GM12878 (cell line): Measurements from ENCODE around the gene PPP1R7. TPM values are rescaled to one million over a fixed set of nuclear protein-coding genes. Genes with fewer than 3 reads are reported as not detected.

ENCODE experiments used
- ATAC-seq: fragments of 200-7000 bp; cut with Tn5 transposase; 3 replicates; pipeline ENCODE4 v1.9.1; 2020; ENCODE audit warnings: mild to moderate bottlenecking, moderate library complexity
- BruUV-seq: library from RNA; stranded (reverse); fragments of 400-500 nt; replicated peaks from 2 replicates; lab custom pipeline; 2021; lab: Mats Ljungman, UMichigan
- CTCF ChIA-PET: fragments of 300-600 bp; sonication (Branson Sonifier 250); formaldehyde crosslinking; extraction: SDS; loops from one replicate; lab custom pipeline; 2021; ENCODE audit warnings: inconsistent platforms; lab: Yijun Ruan, JAX
- POLR2A ChIA-PET: fragments of 350-600 bp; formaldehyde crosslinking; extraction: SDS; loops from one replicate; lab custom pipeline; 2021; ENCODE audit warnings: inconsistent platforms; lab: Charles Lee
- RAD21 ChIA-PET: fragments of 300-600 bp; sonication (Branson Sonifier 250); formaldehyde crosslinking; loops from one replicate; lab custom pipeline; 2023; ENCODE audit warnings: antibody characterized with exemption; ENCODE audit not compliant: unreplicated experiment; lab: Charles Lee
- SMC1A ChIA-PET: fragments of 300-600 bp; sonication (Branson Sonifier 250); formaldehyde crosslinking; loops from one replicate; lab custom pipeline; 2023; ENCODE audit not compliant: unreplicated experiment, uncharacterized antibody; lab: Charles Lee
- DNase-seq: peaks from one replicate; pipeline ENCODE4 v3.0.0-alpha.2; 2011; ENCODE audit warnings: low read depth, low spot score
- FAIRE-seq: peaks from 3 replicates; lab custom pipeline; 2011; peaks lifted over from hg19 to GRCh38; lab: Jason Lieb, UNC
- H2AFZ ChIP-seq: 2 replicates; pipeline ENCODE4 v1.6.0; 2011; ENCODE audit warnings: low read depth, low read length, control low read depth; ENCODE audit not compliant: control insufficient read depth
- H3K27ac ChIP-seq: 2 replicates; pipeline ENCODE4 v1.5.1; 2011; ENCODE audit warnings: control low read depth; ENCODE audit not compliant: control insufficient read depth, insufficient read depth
- H3K27me3 ChIP-seq, 2 experiments: replicated peaks in 1 of 2; 2 replicates each; pipeline versions ENCODE4 v1.6.0 to v1.6.1; 2011; ENCODE audit warnings: low read length in 1 of 2; ENCODE audit not compliant: control insufficient read depth in 2 of 2, insufficient read depth in 2 of 2
- H3K36me3 ChIP-seq, 2 experiments: 2 replicates each; pipeline ENCODE4 v1.5.1; 2011; ENCODE audit warnings: low read length in 1 of 2; ENCODE audit not compliant: control insufficient read depth in 2 of 2, insufficient read depth in 2 of 2
- H3K4me1 ChIP-seq: 2 replicates; pipeline ENCODE4 v1.6.1; 2011; ENCODE audit warnings: mild to moderate bottlenecking, low read length, moderate library complexity, mixed read lengths; ENCODE audit not compliant: control insufficient read depth, insufficient read depth
- H3K4me2 ChIP-seq: 2 replicates; pipeline ENCODE4 v1.6.0; 2011; ENCODE audit warnings: control low read depth; ENCODE audit not compliant: control insufficient read depth, insufficient read depth
- H3K4me3 ChIP-seq: fragments of 200-600 bp; sonication (generic); 2 replicates; pipeline ENCODE4 v1.5.1; 2016
- H3K79me2 ChIP-seq: 2 replicates; pipeline ENCODE4 v1.6.0; 2011; ENCODE audit warnings: low read length; ENCODE audit not compliant: control insufficient read depth, insufficient read depth
- H3K9ac ChIP-seq: 2 replicates; pipeline ENCODE4 v1.8.0; 2011; ENCODE audit warnings: low read length, control low read depth, mixed read lengths; ENCODE audit not compliant: control insufficient read depth, insufficient read depth
- H3K9me3 ChIP-seq: replicated peaks from 3 replicates; pipeline ENCODE4 v1.5.1; 2011; ENCODE audit warnings: mild to moderate bottlenecking, low read length; ENCODE audit not compliant: control insufficient read depth, insufficient read depth
- H4K20me1 ChIP-seq: 2 replicates; pipeline ENCODE4 v1.6.0; 2011; ENCODE audit not compliant: control insufficient read depth, insufficient read depth
- ATF7 ChIP-seq: fragments of 450-650 bp; IDR thresholded peaks from 2 replicates; pipeline ENCODE4 v1.6.1; 2016; ENCODE audit warnings: low read depth, mild to moderate bottlenecking
- FOXM1 ChIP-seq: IDR thresholded peaks from 2 replicates; pipeline ENCODE4 v1.6.1; 2012; ENCODE audit warnings: low read depth, mild to moderate bottlenecking, inconsistent platforms, low read length, moderate library complexity
- HDAC2 ChIP-seq: fragments of 200-600 bp; sonication (generic); IDR thresholded peaks from 2 replicates; pipeline ENCODE4 v1.6.1; 2017
- IKZF1 ChIP-seq: fragments of 450-650 bp; conservative IDR thresholded peaks from 2 replicates; pipeline ENCODE4 v1.6.1; 2017; ENCODE audit warnings: antibody characterized with exemption, mild to moderate bottlenecking
- IKZF2 ChIP-seq, 2 experiments: fragments of 450-650 bp; IDR thresholded peaks; 2 replicates each; pipeline ENCODE4 v1.6.1; 2017; ENCODE audit warnings: mild to moderate bottlenecking in 2 of 2, moderate library complexity in 2 of 2
- RAD21 ChIP-seq: IDR thresholded peaks from 2 replicates; pipeline ENCODE4 v1.6.1; 2011; ENCODE audit warnings: mild to moderate bottlenecking, low read depth, low read length, moderate library complexity; ENCODE audit not compliant: insufficient read depth
- SMAD5 ChIP-seq: IDR thresholded peaks from 2 replicates; pipeline ENCODE4 v1.6.1; 2016; ENCODE audit warnings: antibody characterized with exemption, low read depth
- SPI1 ChIP-seq: IDR thresholded peaks from 2 replicates; pipeline ENCODE4 v1.6.1; 2011; ENCODE audit warnings: low read depth, mild to moderate bottlenecking, low read length, moderate library complexity, borderline replicate concordance; ENCODE audit not compliant: insufficient read depth
- WGBS: methylation state at CpG from one replicate; pipeline ENCODE4 v1.1.6; 2016; ENCODE audit warnings: low lambda C conversion rate; ENCODE audit not compliant: insufficient replicate concordance, insufficient coverage; ENCODE audit errors: missing lambda C conversion rate; 5-methylcytosine and 5-hydroxymethylcytosine counted together
- in situ Hi-C: fragments of 300-500 bp; cut with MboI; formaldehyde crosslinking; loops from 9 replicates; pipeline ENCODE4 v1.14.3; 2018; ENCODE audit warnings: mixed read lengths
- intact Hi-C: fragments of 100-400 bp; cut with micrococcal nuclease; formaldehyde crosslinking; loops from one replicate; pipeline ENCODE4 v1.14.2; 2022; ENCODE audit not compliant: unreplicated experiment
- polyA plus RNA-seq, 11 experiments: library from polyadenylated mRNA; depleted of rRNA in 4 of 11; unstranded in 6 of 11; stranded (reverse) in 5 of 11; fragments of >200 nt; fragmentation: Nextera tagmentation in 4 of 11; fragmentation: Illumina TruSeq in 1 of 11; extraction: Ambion mirVana in 4 of 11; extraction: Trizol in 1 of 11; gene quantifications; 1 replicate in 1 of 11; 2 replicates in 10 of 11; pipeline versions ENCODE4 v1.2.1 to v1.2.3, GENCODE V29; 2011 to 2016; ENCODE audit warnings: inconsistent platforms in 2 of 11, missing spikeins in 2 of 11, low read depth in 1 of 11
- total RNA-seq, 4 experiments: library from RNA; depleted of rRNA in 3 of 4; stranded (reverse); fragments of >200 nt in 3 of 4; fragmentation: Illumina TruSeq in 1 of 4; extraction: Trizol in 1 of 4; gene quantifications; 2 replicates each; pipeline versions ENCODE4 v1.2.1 to v1.2.3, GENCODE V29; 2013 to 2021
- TF ChIP-seq, protein P1 (sequence below): IDR thresholded peaks from 2 replicates; pipeline ENCODE4 v1.6.1; 2012; ENCODE audit warnings: low read depth, low read length, improper control_type of control experiment

The PPP1R7 gene
- total and polyA plus RNA-seq, 10 of the 15 experiments (the other 5 are each of a cell fraction or from before 2014, with no cell fraction given): 78.5 to 174 (median 93.7) TPM

DNA sequence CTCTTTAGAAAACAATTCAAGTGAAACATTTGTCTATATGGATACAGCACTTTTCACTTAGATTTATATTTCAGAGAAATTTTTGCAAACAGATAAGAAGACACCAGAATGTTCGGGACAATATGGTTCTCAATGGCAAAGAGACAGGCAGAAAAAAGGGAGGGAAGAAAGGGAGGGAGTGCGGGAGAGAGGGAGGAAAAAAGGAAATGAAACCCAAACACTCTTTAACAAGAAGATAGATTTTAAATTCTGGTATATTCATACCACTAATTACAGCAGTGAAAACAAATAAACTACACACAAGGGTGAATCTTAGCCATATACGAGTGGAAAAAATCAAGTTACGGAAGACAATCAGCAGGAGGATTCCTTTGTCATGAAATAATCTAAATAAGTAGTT, 4.0 kb upstream of the PPP1R7 start:
- in situ Hi-C loops: no loop called here
- H3K9ac ChIP-seq: no peak overlapping the region
- TF ChIP-seq SMAD5 (no peak), IKZF1 (peak; percentile 30; the same call in 1 of the 2 replicates), RAD21 (no peak), SPI1 (peak; percentile 42; the same call in 1 of the 2 replicates), HDAC2 (no peak), FOXM1 (no peak), ATF7 (no peak), IKZF2 (IDR thresholded peaks at IDR 0.05) (peak; percentile 40 to 58; a peak in 1 of 4 replicates)
- TF ChIP-seq, protein P1, sequence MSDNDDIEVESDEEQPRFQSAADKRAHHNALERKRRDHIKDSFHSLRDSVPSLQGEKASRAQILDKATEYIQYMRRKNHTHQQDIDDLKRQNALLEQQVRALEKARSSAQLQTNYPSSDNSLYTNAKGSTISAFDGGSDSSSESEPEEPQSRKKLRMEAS: no peak
- no peak overlapping the region for H2AFZ ChIP-seq
- H3K4me2 ChIP-seq: peak overlapping the region; percentile 19; the same call in 1 of the 2 replicates
- SMC1A ChIA-PET: interaction anchor here (0.8 to 6.2 kb wide), 6 partner anchors 17 to 72 kb away, joined by 3 to 45 read pairs (median 3); partner anchors contain the start of gene MTERF4
- CTCF ChIA-PET: no interaction called here
- intact Hi-C loops: loop anchor here (5.0 to 10.0 kb wide), 2 partner anchors 44 to 61 kb away; partner anchors contain the start of gene MTERF4
- H3K27ac ChIP-seq: no peak overlapping the region
- H3K27me3 ChIP-seq: no peaks in the 10 kb centered on the region
- BruUV-seq: no TSS peak
- H3K4me1 ChIP-seq: peaks cover 16% of the 10 kb centered on the region
- FAIRE-seq: no peak
- H3K79me2 ChIP-seq: peaks cover 37% of the 10 kb centered on the region
- no peaks in the 10 kb centered on the region for H3K9me3 ChIP-seq
- RAD21 ChIA-PET: interaction anchor here (0.9 to 1.2 kb wide), 2 partner anchors 9 to 46 kb away, joined by 3 to 4 read pairs; no protein-coding TSS in a partner anchor
- no peaks in the 10 kb centered on the region for H4K20me1 ChIP-seq
- ATAC-seq: no peak
- WGBS: 58% methylated on average over 4 of the region's 4 CpGs
- H3K36me3 ChIP-seq: no peaks in the 10 kb centered on the region; a peak in 1 of 4 replicates
- DNase-seq: no peak
- POLR2A ChIA-PET: interaction anchor here (1.0 to 1.2 kb wide), 2 partner anchors 13 to 33 kb away, joined by 3 read pairs; no protein-coding TSS in a partner anchor
- H3K4me3 ChIP-seq: no peak overlapping the region
